ENCODE data around the gene SLC12A4.

DNA sequence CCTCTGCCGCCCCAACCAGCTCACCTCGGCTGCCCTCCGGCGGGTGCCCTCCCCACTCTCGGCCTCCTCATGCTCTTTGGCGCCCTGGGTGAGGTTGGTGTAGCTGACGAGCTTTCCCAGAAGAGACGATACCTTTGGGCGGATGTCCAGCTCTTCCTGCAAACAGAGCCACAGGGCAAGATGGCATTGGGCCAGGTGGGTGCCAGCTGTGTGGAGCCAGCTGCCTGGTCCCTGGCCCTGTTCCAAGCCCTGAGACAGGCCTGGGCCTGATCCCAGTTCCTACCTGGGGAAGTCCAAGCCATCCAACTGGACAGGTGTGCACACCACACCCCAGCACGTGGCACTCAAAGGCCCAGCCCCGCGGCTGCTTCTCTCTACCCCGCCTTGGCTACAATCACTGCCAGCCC lies 6.9 kb downstream of the SLC12A4 start:
- TF ChIP-seq, protein P1, sequence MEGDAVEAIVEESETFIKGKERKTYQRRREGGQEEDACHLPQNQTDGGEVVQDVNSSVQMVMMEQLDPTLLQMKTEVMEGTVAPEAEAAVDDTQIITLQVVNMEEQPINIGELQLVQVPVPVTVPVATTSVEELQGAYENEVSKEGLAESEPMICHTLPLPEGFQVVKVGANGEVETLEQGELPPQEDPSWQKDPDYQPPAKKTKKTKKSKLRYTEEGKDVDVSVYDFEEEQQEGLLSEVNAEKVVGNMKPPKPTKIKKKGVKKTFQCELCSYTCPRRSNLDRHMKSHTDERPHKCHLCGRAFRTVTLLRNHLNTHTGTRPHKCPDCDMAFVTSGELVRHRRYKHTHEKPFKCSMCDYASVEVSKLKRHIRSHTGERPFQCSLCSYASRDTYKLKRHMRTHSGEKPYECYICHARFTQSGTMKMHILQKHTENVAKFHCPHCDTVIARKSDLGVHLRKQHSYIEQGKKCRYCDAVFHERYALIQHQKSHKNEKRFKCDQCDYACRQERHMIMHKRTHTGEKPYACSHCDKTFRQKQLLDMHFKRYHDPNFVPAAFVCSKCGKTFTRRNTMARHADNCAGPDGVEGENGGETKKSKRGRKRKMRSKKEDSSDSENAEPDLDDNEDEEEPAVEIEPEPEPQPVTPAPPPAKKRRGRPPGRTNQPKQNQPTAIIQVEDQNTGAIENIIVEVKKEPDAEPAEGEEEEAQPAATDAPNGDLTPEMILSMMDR (IDR thresholded peaks at IDR 0.05) = no peak
- TF ChIP-seq POLR2A (IDR thresholded peaks at IDR 0.05) = no peak

Data from stomach (tissue), 4 donors.